Loucy (cell line): ENCODE results near the gene CDYL.

Source experiments
- H2AFZ ChIP-seq: fragments of 200-600 bp; sonication (generic); 2 replicates; pipeline ENCODE4 v1.6.0; 2016; ENCODE audit warnings: antibody characterized with exemption, mild to moderate bottlenecking, low read length, moderate library complexity
- H3F3A ChIP-seq: fragments of 200-600 bp; 2 replicates; pipeline ENCODE4 v1.6.0; 2016; ENCODE audit warnings: antibody characterized with exemption, low read depth, mild to moderate bottlenecking
- H3K27me3 ChIP-seq: fragments of 200-600 bp; sonication (generic); 2 replicates; pipeline ENCODE4 v1.6.1; 2014; ENCODE audit warnings: low read length, mild to moderate bottlenecking; ENCODE audit not compliant: insufficient read depth, poor library complexity, severe bottlenecking
- H3K36me3 ChIP-seq: fragments of 200-600 bp; sonication (generic); 2 replicates; pipeline ENCODE4 v1.6.1; 2016; ENCODE audit warnings: low read length; ENCODE audit not compliant: insufficient read depth
- H3K4me1 ChIP-seq: fragments of 200-600 bp; sonication (generic); 2 replicates; pipeline ENCODE4 v1.5.1; 2014; ENCODE audit warnings: low read length, mild to moderate bottlenecking; ENCODE audit not compliant: insufficient read depth, poor library complexity, severe bottlenecking
- H3K4me2 ChIP-seq: fragments of 200-600 bp; sonication (generic); 2 replicates; pipeline ENCODE4 v1.6.0; 2014; ENCODE audit warnings: antibody characterized with exemption, low read length, low read depth, mild to moderate bottlenecking; ENCODE audit not compliant: poor library complexity, severe bottlenecking
- H3K4me3 ChIP-seq: fragments of 200-600 bp; sonication (generic); 2 replicates; pipeline ENCODE4 v1.5.1; 2014; ENCODE audit warnings: low read length, mild to moderate bottlenecking, mixed read lengths; ENCODE audit not compliant: poor library complexity, severe bottlenecking
- H3K79me2 ChIP-seq: fragments of 200-600 bp; sonication (generic); 2 replicates; pipeline ENCODE4 v1.6.1; 2014; ENCODE audit warnings: low read length; ENCODE audit not compliant: insufficient read depth
- H3K9ac ChIP-seq: fragments of 200-600 bp; sonication (generic); 2 replicates; pipeline ENCODE4 v1.6.0; 2014; ENCODE audit warnings: mild to moderate bottlenecking, low read depth, low read length, moderate library complexity; ENCODE audit not compliant: poor library complexity, severe bottlenecking
- H3K9me2 ChIP-seq: fragments of 200-600 bp; sonication (generic); replicated peaks from 2 replicates; pipeline ENCODE4 v1.6.1; 2016; ENCODE audit warnings: low read depth, low read length, mixed read lengths
- H3K9me3 ChIP-seq: fragments of 200-600 bp; sonication (generic); 2 replicates; pipeline ENCODE4 v1.6.1; 2014; ENCODE audit warnings: mild to moderate bottlenecking, antibody characterized with exemption, low read length, low read depth; ENCODE audit not compliant: insufficient read depth
- H4K20me1 ChIP-seq: fragments of 200-600 bp; sonication (generic); 2 replicates; pipeline ENCODE4 v1.6.0; 2014; ENCODE audit warnings: antibody characterized with exemption, low read length, mild to moderate bottlenecking; ENCODE audit not compliant: insufficient read depth, poor library complexity, severe bottlenecking
- EZH2phosphoT487 ChIP-seq: fragments of 200-600 bp; IDR thresholded peaks from 2 replicates; pipeline ENCODE4 v1.6.1; 2018; ENCODE audit warnings: antibody characterized with exemption, mild to moderate bottlenecking, moderate library complexity, borderline replicate concordance
- TF ChIP-seq, protein P1 (sequence below): fragments of 200-600 bp; sonication (generic); conservative IDR thresholded peaks from 2 replicates; pipeline ENCODE4 v1.5.1; 2014; ENCODE audit warnings: mild to moderate bottlenecking, antibody characterized with exemption, low read length

The CDYL gene

DNA sequence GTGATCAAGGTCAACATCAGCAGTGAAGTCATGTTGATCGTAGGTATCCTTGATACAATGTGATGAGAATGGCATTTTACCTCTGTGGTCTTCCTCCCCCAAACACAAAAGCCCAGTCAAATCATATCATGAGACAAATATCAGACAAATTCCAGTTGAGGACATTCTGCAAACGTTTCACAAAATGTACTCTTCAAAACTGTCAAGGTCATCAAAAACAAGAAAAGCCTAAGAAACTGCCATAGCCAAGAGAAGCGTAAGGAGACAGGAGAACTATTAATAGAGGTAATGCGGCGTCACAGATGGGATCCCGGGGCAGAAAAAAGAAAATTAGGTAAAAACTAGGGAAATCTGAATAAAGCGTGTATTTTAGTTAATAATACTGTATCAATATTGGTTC is 7.4 kb upstream of the CDYL start:
- Histone ChIP-seq H4K20me1 (no peaks in the 10 kb centered on the region), H3K36me3 (no peaks in the 10 kb centered on the region), H3K4me3 (no peak overlapping the region), H3K79me2 (no peaks in the 10 kb centered on the region), H3F3A (no peaks in the 10 kb centered on the region; the same call in 1 of the 2 replicates), H3K9me3 (no peaks in the 10 kb centered on the region), H2AFZ (no peak overlapping the region), H3K4me2 (no peak overlapping the region), H3K9ac (no peak overlapping the region), H3K27me3 (no peaks in the 10 kb centered on the region), H3K4me1 (no peaks in the 10 kb centered on the region), H3K9me2 (no peaks in the 10 kb centered on the region)
- TF ChIP-seq EZH2phosphoT487: no peak
- TF ChIP-seq, protein P1, sequence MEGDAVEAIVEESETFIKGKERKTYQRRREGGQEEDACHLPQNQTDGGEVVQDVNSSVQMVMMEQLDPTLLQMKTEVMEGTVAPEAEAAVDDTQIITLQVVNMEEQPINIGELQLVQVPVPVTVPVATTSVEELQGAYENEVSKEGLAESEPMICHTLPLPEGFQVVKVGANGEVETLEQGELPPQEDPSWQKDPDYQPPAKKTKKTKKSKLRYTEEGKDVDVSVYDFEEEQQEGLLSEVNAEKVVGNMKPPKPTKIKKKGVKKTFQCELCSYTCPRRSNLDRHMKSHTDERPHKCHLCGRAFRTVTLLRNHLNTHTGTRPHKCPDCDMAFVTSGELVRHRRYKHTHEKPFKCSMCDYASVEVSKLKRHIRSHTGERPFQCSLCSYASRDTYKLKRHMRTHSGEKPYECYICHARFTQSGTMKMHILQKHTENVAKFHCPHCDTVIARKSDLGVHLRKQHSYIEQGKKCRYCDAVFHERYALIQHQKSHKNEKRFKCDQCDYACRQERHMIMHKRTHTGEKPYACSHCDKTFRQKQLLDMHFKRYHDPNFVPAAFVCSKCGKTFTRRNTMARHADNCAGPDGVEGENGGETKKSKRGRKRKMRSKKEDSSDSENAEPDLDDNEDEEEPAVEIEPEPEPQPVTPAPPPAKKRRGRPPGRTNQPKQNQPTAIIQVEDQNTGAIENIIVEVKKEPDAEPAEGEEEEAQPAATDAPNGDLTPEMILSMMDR: no peak

DNA sequence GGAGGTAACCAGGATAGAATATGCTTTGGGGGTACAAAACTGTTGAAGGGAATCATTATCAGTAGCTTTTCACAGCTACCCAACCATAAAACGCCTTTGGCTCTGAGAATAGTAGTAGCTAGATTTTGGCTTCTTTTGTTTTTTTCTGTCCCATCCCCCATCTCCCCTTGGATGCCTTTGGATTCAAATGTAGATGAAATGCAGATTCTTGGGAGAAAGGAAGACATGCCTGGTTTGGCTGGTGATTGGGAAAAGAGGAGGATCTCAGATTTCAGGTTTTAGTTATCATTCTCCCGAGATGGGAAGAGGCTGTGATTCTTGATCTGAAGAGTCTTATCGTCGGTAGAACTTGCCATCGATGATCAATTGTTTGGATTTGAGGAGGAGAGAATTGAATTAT is 3.5 kb upstream of the CDYL start:
- Histone ChIP-seq H2AFZ (no peak overlapping the region), H4K20me1 (peaks cover 8% of the 10 kb centered on the region), H3K4me1 (peaks cover 6% of the 10 kb centered on the region), H3F3A (no peaks in the 10 kb centered on the region; the same call in 1 of the 2 replicates), H3K9ac (no peak overlapping the region), H3K36me3 (no peaks in the 10 kb centered on the region), H3K4me3 (no peak overlapping the region), H3K4me2 (no peak overlapping the region), H3K27me3 (no peaks in the 10 kb centered on the region), H3K9me3 (no peaks in the 10 kb centered on the region), H3K79me2 (peaks cover 9% of the 10 kb centered on the region), H3K9me2 (no peaks in the 10 kb centered on the region)
- TF ChIP-seq, protein P1: no peak
- TF ChIP-seq EZH2phosphoT487: no peak

DNA sequence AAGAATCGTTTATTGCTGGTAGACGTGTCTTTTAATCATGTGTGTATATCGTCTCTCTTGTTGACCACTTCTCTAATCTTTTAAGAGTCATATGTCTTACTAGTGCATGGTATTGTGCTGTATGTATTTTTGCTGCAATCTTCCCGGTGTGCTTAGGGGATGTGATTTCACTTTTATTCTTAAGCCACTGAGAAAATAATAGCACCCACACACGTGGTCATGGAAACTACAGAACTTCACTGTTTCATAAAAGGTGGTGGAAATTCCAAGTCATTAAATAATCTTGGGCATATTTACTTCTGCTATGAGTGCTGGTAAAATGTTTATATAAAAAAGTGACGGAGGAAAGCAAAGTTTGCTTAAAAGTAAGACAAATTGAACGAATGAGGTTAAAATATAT is 3.0 kb upstream of the CDYL start:
- no peaks in the 10 kb centered on the region; the same call in 1 of the 2 replicates for H3F3A ChIP-seq
- H3K4me2 ChIP-seq: no peak overlapping the region
- H3K4me3 ChIP-seq: no peak overlapping the region
- H3K36me3 ChIP-seq: no peaks in the 10 kb centered on the region
- H3K9ac ChIP-seq: no peak overlapping the region
- peaks cover 13% of the 10 kb centered on the region for H4K20me1 ChIP-seq
- no peaks in the 10 kb centered on the region for H3K9me2 ChIP-seq
- H3K79me2 ChIP-seq: peaks cover 13% of the 10 kb centered on the region
- no peak overlapping the region for H2AFZ ChIP-seq
- no peaks in the 10 kb centered on the region for H3K9me3 ChIP-seq
- TF ChIP-seq, protein P1: no peak
- no peaks in the 10 kb centered on the region for H3K27me3 ChIP-seq
- H3K4me1 ChIP-seq: peaks cover 10% of the 10 kb centered on the region
